ENCODE results near the gene SLC25A11.

SLC25A11 gene

GRCh38 chr17:4960279-4960922, 20.6 kb upstream of the SLC25A11 start:
- no peak for DNase-seq
- Histone ChIP-seq H3K4me2 (ENCODE audit: insufficient read depth, low read length) (no peak overlapping the region), H3K27ac (ENCODE audit: low read length) (no peak overlapping the region), H3K36me3 (ENCODE audit: insufficient read depth, low read length) (peaks cover 19% of the 10 kb centered on the region), H3K4me3 (ENCODE audit: low read depth in 1 of 2, low read length in 2 of 2) (no peak overlapping the region), H3K9me3 (ENCODE audit: insufficient read depth, low read length, severe bottlenecking) (no peaks in the 10 kb centered on the region), H4K20me1 (ENCODE audit: insufficient read depth, low read length) (no peaks in the 10 kb centered on the region), H3K27me3 (ENCODE audit: insufficient read depth, low read length, poor library complexity) (no peaks in the 10 kb centered on the region), H2AFZ (ENCODE audit: low read depth, low read length) (no peak overlapping the region), H3K79me2 (ENCODE audit: insufficient read depth, low read length) (peaks cover 6% of the 10 kb centered on the region; the same call in 1 of the 2 replicates), H3K9ac (ENCODE audit: low read depth, low read length) (no peak overlapping the region), H3K4me1 (ENCODE audit: insufficient read depth, low read length) (0 out of 2 replicates have a peak, but pooled peaks cover 1% of the 10 kb centered on the region)
- TF ChIP-seq EZH2 (IDR thresholded peaks at IDR 0.05; ENCODE audit: borderline replicate concordance, low read depth, low read length, severe bottlenecking) (no peak), CTCF (IDR thresholded peaks at IDR 0.05; ENCODE audit: borderline replicate concordance, extremely low read depth, low read length, poor library complexity, severe bottlenecking) (no peak)
- no peak for ATAC-seq (ENCODE audit: insufficient read depth, low read depth)

DNA sequence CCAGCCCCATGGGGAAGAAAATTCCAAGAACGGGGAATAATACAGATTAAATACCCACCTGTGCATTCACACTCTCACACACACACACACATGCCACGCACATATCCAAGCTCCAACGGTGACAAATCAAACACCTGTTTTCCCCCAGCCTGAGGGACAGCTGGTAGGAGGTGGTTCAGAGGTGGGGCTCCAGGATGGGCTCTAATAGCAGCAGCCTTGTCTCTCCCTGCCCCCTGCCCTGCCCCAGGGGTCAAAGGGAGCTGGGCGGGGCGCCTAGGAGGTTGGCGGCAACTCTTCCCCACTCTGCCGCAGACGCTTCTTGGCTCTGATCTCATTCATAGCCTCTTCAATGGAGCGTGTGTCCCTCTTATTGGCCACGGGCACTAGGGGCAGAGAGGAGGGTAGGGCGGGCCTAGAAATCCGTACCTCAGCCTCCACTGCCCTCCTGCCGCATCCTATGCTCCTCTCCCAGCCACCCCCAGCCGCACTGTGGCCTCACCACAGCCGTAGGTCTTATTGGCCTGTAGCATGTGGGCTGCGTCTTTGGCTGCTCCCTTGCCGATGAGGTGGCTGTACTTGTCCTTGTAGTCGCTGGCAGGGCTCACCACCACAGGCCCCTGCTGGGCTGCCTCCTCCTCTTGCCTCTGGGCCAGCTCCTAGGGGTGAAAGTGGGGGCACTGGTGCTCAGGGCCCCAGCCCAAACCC, 19.6 kb upstream of the SLC25A11 start:
- no peak overlapping the region for H2AFZ ChIP-seq (ENCODE audit: low read depth, low read length)
- DNase-seq, result no peak
- no peak for TF ChIP-seq CTCF (IDR thresholded peaks at IDR 0.05; ENCODE audit: borderline replicate concordance, extremely low read depth, low read length, poor library complexity, severe bottlenecking)
- TF ChIP-seq EZH2 (IDR thresholded peaks at IDR 0.05; ENCODE audit: borderline replicate concordance, low read depth, low read length, severe bottlenecking), result no peak
- no peaks in the 10 kb centered on the region for H4K20me1 ChIP-seq (ENCODE audit: insufficient read depth, low read length)
- H3K9me3 ChIP-seq (ENCODE audit: insufficient read depth, low read length, severe bottlenecking), result no peaks in the 10 kb centered on the region
- no peak overlapping the region for H3K4me3 ChIP-seq (ENCODE audit: low read depth in 1 of 2, low read length in 2 of 2)
- 0 out of 2 replicates have a peak, but pooled peaks cover 3% of the 10 kb centered on the region for H3K79me2 ChIP-seq (ENCODE audit: insufficient read depth, low read length)
- H3K27ac ChIP-seq (ENCODE audit: low read length), result no peak overlapping the region
- H3K36me3 ChIP-seq (ENCODE audit: insufficient read depth, low read length), result peaks cover 19% of the 10 kb centered on the region
- H3K9ac ChIP-seq (ENCODE audit: low read depth, low read length), result no peak overlapping the region
- no peaks in the 10 kb centered on the region for H3K27me3 ChIP-seq (ENCODE audit: insufficient read depth, low read length, poor library complexity)
- no peaks in the 10 kb centered on the region for H3K4me1 ChIP-seq (ENCODE audit: insufficient read depth, low read length)
- no peak for ATAC-seq (ENCODE audit: insufficient read depth, low read depth)
- no peak overlapping the region for H3K4me2 ChIP-seq (ENCODE audit: insufficient read depth, low read length)

GRCh38 chr17:4958102-4958501, 18.3 kb upstream of the SLC25A11 start:
- Histone ChIP-seq H3K4me3 (ENCODE audit: low read depth in 1 of 2, low read length in 2 of 2) (no peak overlapping the region), H3K27me3 (ENCODE audit: insufficient read depth, low read length, poor library complexity) (no peaks in the 10 kb centered on the region), H3K79me2 (ENCODE audit: insufficient read depth, low read length) (no peaks in the 10 kb centered on the region), H3K4me1 (ENCODE audit: insufficient read depth, low read length) (no peaks in the 10 kb centered on the region), H3K9me3 (ENCODE audit: insufficient read depth, low read length, severe bottlenecking) (no peaks in the 10 kb centered on the region), H3K9ac (ENCODE audit: low read depth, low read length) (no peak overlapping the region), H3K36me3 (ENCODE audit: insufficient read depth, low read length) (peaks cover 19% of the 10 kb centered on the region), H2AFZ (ENCODE audit: low read depth, low read length) (no peak overlapping the region), H3K27ac (ENCODE audit: low read length) (no peak overlapping the region), H3K4me2 (ENCODE audit: insufficient read depth, low read length) (no peak overlapping the region), H4K20me1 (ENCODE audit: insufficient read depth, low read length) (no peaks in the 10 kb centered on the region)
- TF ChIP-seq EZH2 (IDR thresholded peaks at IDR 0.05; ENCODE audit: borderline replicate concordance, low read depth, low read length, severe bottlenecking), result no peak
- TF ChIP-seq CTCF (IDR thresholded peaks at IDR 0.05; ENCODE audit: borderline replicate concordance, extremely low read depth, low read length, poor library complexity, severe bottlenecking), result no peak
- no peak for ATAC-seq (ENCODE audit: insufficient read depth, low read depth)
- DNase-seq, result no peak

Measured in DND-41 (cell line).